WTC11 (cell line): ENCODE measurements around the gene TLR3. TPM values are rescaled to one million over a fixed set of nuclear protein-coding genes. Genes with fewer than 3 reads are reported as not detected.

Experiments
- ATAC-seq: fragments of 200-7000 bp; cut with Tn5 transposase; 2 replicates; pipeline ENCODE4 v1.10.0; 2021; ENCODE audit warnings: mild to moderate bottlenecking, moderate library complexity
- CTCF ChIA-PET: fragments of 300-600 bp; sonication (Branson Sonifier 250); formaldehyde crosslinking; loops from one replicate; lab custom pipeline; 2021; ENCODE audit warnings: antibody characterized with exemption; lab: Charles Lee
- POLR2A ChIA-PET: fragments of 350-600 bp; sonication (Branson Sonifier 250); formaldehyde crosslinking; loops from one replicate; lab custom pipeline; 2021; ENCODE audit warnings: antibody characterized with exemption; lab: Charles Lee
- DNase-seq: peaks from one replicate; pipeline ENCODE4 v3.0.0; 2021; ENCODE audit warnings: low spot score
- H3K27ac Mint-ChIP-seq: 2 replicates; pipeline ENCODE4 v1.8.0; 2021; ENCODE audit warnings: mixed read lengths
- H3K27me3 Mint-ChIP-seq: 2 replicates; pipeline ENCODE4 v1.8.0; 2021; ENCODE audit warnings: low read depth, mild to moderate bottlenecking, moderate library complexity, mixed read lengths
- H3K36me3 Mint-ChIP-seq: 2 replicates; pipeline ENCODE4 v1.8.0; 2021; ENCODE audit warnings: mixed read lengths
- H3K4me1 Mint-ChIP-seq: 2 replicates; pipeline ENCODE4 v1.8.0; 2022; ENCODE audit warnings: mixed read lengths
- H3K4me3 Mint-ChIP-seq: 2 replicates; pipeline ENCODE4 v1.8.0; 2021; ENCODE audit warnings: mild to moderate bottlenecking, moderate library complexity, mixed read lengths
- H3K9me3 Mint-ChIP-seq: 2 replicates; pipeline ENCODE4 v1.8.0; 2021; ENCODE audit warnings: mixed read lengths
- AR ChIP-seq: fragments of 250-450 bp; sonication (Bioruptor Pico); IDR thresholded peaks from 2 replicates; pipeline ENCODE4 v1.9.0; 2021; ENCODE audit warnings: mild to moderate bottlenecking
- CBFB ChIP-seq: sonication (generic); formaldehyde crosslinking; IDR thresholded peaks from 2 replicates; pipeline ENCODE4 v1.8.1; 2022; ENCODE audit warnings: mild to moderate bottlenecking, low read depth, missing genetic modification reagents
- ELF4 ChIP-seq: sonication (generic); formaldehyde crosslinking; IDR thresholded peaks from 2 replicates; pipeline ENCODE4 v1.8.1; 2022; ENCODE audit warnings: low read depth, mild to moderate bottlenecking, moderate library complexity, missing genetic modification reagents
- ERG ChIP-seq: fragments of 250-450 bp; sonication (Bioruptor Pico); IDR thresholded peaks from 2 replicates; pipeline ENCODE4 v1.8.0; 2021; ENCODE audit warnings: mild to moderate bottlenecking
- FOXP4 ChIP-seq: sonication (generic); formaldehyde crosslinking; IDR thresholded peaks from 2 replicates; pipeline ENCODE4 v1.8.0; 2022; ENCODE audit warnings: mild to moderate bottlenecking, missing genetic modification reagents
- GTF2I ChIP-seq: fragments of 250-450 bp; sonication (Bioruptor Pico); conservative IDR thresholded peaks from 2 replicates; pipeline ENCODE4 v1.4.0; 2021; ENCODE audit warnings: mild to moderate bottlenecking
- HMGXB4 ChIP-seq: sonication (generic); formaldehyde crosslinking; IDR thresholded peaks from 2 replicates; pipeline ENCODE4 v1.8.1; 2023; ENCODE audit warnings: mild to moderate bottlenecking, moderate library complexity, missing genetic modification reagents
- PREB ChIP-seq: sonication (generic); formaldehyde crosslinking; IDR thresholded peaks from 2 replicates; pipeline ENCODE4 v1.8.1; 2022; ENCODE audit warnings: mild to moderate bottlenecking, missing genetic modification reagents, moderate library complexity, borderline replicate concordance
- PRRX2 ChIP-seq: fragments of 250-450 bp; sonication (Bioruptor Pico); IDR thresholded peaks from 2 replicates; pipeline ENCODE4 v1.8.0; 2021; ENCODE audit warnings: mild to moderate bottlenecking
- RORB ChIP-seq: fragments of 250-450 bp; sonication (Bioruptor Pico); IDR thresholded peaks from 2 replicates; pipeline ENCODE4 v1.9.0; 2021; ENCODE audit warnings: mild to moderate bottlenecking
- STAT6 ChIP-seq: sonication (generic); formaldehyde crosslinking; conservative IDR thresholded peaks from 2 replicates; pipeline ENCODE4 v1.8.1; 2023; ENCODE audit warnings: mild to moderate bottlenecking, low read depth, missing genetic modification reagents, moderate library complexity
- ZNF138 ChIP-seq: sonication (generic); formaldehyde crosslinking; conservative IDR thresholded peaks from 2 replicates; pipeline ENCODE4 v1.8.1; 2022; ENCODE audit warnings: mild to moderate bottlenecking, moderate library complexity, missing genetic modification reagents
- ZNF232 ChIP-seq: sonication (generic); formaldehyde crosslinking; IDR thresholded peaks from 2 replicates; pipeline ENCODE4 v1.8.0; 2022; ENCODE audit warnings: mild to moderate bottlenecking, missing genetic modification reagents
- ZNF263 ChIP-seq: sonication (generic); formaldehyde crosslinking; IDR thresholded peaks from 2 replicates; pipeline ENCODE4 v1.8.1; 2022; ENCODE audit warnings: low read depth, mild to moderate bottlenecking, moderate library complexity, missing genetic modification reagents
- ZNF281 ChIP-seq: sonication (generic); formaldehyde crosslinking; IDR thresholded peaks from 2 replicates; pipeline ENCODE4 v1.8.0; 2023; ENCODE audit warnings: mild to moderate bottlenecking, missing genetic modification reagents
- ZNF396 ChIP-seq: fragments of 250-450 bp; sonication (Bioruptor Pico); IDR thresholded peaks from 2 replicates; pipeline ENCODE4 v1.8.0; 2021; ENCODE audit warnings: mild to moderate bottlenecking, moderate library complexity, borderline replicate concordance
- total RNA-seq: library from RNA; stranded (reverse); gene quantifications from 3 replicates; pipeline ENCODE4 v1.2.3, GENCODE V29; 2021

The TLR3 gene
- total RNA-seq, 1 experiment from 2014 or later, result 1.8 TPM

GRCh38 chr4:186096681-186097165 lies 27.8 kb downstream of the TLR3 start:
- Mint-ChIP-seq H3K36me3 (no peaks in the 10 kb centered on the region), H3K4me1 (peaks cover 15% of the 10 kb centered on the region), H3K4me3 (no peak overlapping the region), H3K27me3 (0 out of 2 replicates have a peak, but pooled peaks cover under 1% of the 10 kb centered on the region), H3K9me3 (no peaks in the 10 kb centered on the region)
- no peak for ATAC-seq
- ChIA-PET CTCF (interaction anchor here (1.0 kb wide), 1 partner anchor 41 kb away, joined by 3 read pairs; no protein-coding TSS in a partner anchor), POLR2A (no interaction called here)
- TF ChIP-seq RORB (CRISPR knock-in tag), result no peak
- no peak for TF ChIP-seq ZNF396 (CRISPR knock-in tag)
- TF ChIP-seq FOXP4 (CRISPR knock-in tag), result no peak
- no peak for TF ChIP-seq STAT6 (CRISPR knock-in tag)
- TF ChIP-seq CBFB, result no peak
- no peak for TF ChIP-seq ZNF138 (CRISPR knock-in tag)
- no peak for TF ChIP-seq ERG
- TF ChIP-seq ZNF232 (CRISPR knock-in tag), result no peak
- TF ChIP-seq, all 79 proteins: peak for 0
- H3K27ac Mint-ChIP-seq, result no peak overlapping the region
- DNase-seq, result no peak

- CTCF ChIA-PET, result interaction anchor here (1.0 to 1.3 kb wide), 2 partner anchors 29 to 40 kb away, joined by 4 to 8 read pairs; no protein-coding TSS in a partner anchor
- H3K4me3 Mint-ChIP-seq, result no peak overlapping the region
- ATAC-seq (no peak), DNase-seq (no peak)
- TF ChIP-seq HMGXB4 (CRISPR knock-in tag) (no peak), ZNF232 (CRISPR knock-in tag) (no peak), ELF4 (CRISPR knock-in tag) (no peak), PRRX2 (no peak), ZNF281 (CRISPR knock-in tag) (no peak), ZNF263 (CRISPR knock-in tag) (no peak), GTF2I (CRISPR knock-in tag) (no peak), PREB (no peak), AR (CRISPR knock-in tag) (no peak)
- H3K4me1 Mint-ChIP-seq, result peaks cover 15% of the 10 kb centered on the region
- peaks cover 7% of the 10 kb centered on the region for H3K27me3 Mint-ChIP-seq
- H3K36me3 Mint-ChIP-seq, result no peaks in the 10 kb centered on the region
- no peaks in the 10 kb centered on the region for H3K9me3 Mint-ChIP-seq
- no peak overlapping the region for H3K27ac Mint-ChIP-seq
- POLR2A ChIA-PET, result no interaction called here
These were observed 28.4 kb downstream of the TLR3 start for GRCh38 chr4:186097386-186097785.
